Dedifferentiated amniotic fluid mesenchymal stem cell (primary cell): Measurements from ENCODE around the gene NUP133.
"Not testable (repeated sequence)": the region's sequence is repeated elsewhere in the genome, so short reads cannot be mapped to it uniquely, and the experiment has no call there.

ENCODE experiments used
- DNase-seq: peaks from one replicate; pipeline ENCODE4 v3.0.0-alpha.2; 2016; ENCODE audit errors: extremely low spot score

Gene NUP133

DNA sequence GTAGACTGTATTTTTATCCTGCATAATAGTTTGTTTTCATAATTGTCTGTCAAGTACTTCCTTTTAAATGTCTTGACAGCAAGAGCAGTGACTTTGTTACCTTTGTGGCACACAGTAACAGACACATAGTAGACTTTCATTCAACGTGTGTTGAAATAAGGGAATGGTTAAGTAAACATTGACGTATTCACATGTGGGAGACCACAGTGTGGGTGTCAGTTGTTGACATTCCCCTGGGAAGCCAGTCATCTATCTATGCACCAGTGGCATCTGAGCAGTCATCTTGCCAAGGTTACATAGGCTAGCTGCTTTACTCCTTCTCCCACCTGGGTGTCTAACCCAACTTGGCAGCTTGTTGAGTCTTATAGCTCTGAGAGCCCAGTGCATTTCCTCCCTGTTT is 1.4 kb upstream of the NUP133 start:
- DNase-seq: no peak

- DNase-seq: no peak
Observed at GRCh38 chr1:229508823-229509337, 739 bp upstream of the NUP133 start.

GRCh38 chr1:229507502-229507901 is 639 bp downstream of the NUP133 start:
- no peak for DNase-seq

- no peak for DNase-seq
Observed at GRCh38 chr1:229506633-229507032, 1.5 kb downstream of the NUP133 start.

DNA sequence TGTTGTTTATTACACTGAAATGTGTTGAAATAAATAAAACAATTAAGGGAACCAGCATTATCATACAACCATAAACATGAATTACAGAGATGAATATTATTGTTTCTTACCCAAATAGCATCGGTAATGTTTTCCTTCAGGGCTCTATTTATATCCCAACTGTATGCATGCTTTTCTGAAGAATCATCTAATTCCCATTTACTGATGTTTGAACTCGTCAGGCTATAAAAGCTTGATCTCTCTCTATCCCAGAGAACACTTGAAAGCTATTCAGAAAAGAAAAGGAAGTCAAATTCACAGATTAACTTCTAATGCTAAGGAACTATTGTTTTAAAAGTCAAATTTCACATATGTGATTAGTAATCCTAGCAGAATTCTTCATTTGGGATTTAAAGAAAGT is 12.4 kb downstream of the NUP133 start:
- DNase-seq: no peak

DNA sequence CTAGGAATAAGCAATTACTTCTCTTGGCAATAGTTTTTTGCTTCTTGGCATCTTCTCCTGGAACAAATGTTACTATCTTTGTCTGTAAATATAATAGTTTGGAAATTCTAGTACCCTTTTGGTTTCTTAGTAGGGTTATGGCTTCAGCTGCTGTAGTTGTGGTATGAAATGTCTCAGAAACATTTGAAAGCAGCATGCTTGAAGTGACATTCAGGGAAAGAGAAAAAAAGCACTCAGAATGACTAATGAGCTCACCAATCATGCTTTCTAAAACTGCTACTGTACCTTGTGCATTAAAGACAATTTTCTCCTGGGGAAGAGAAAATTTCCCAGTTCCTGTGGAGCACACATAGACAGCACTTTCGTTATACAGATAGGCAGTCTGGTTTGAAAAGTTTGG is 21.0 kb downstream of the NUP133 start:
- DNase-seq: no peak

DNA sequence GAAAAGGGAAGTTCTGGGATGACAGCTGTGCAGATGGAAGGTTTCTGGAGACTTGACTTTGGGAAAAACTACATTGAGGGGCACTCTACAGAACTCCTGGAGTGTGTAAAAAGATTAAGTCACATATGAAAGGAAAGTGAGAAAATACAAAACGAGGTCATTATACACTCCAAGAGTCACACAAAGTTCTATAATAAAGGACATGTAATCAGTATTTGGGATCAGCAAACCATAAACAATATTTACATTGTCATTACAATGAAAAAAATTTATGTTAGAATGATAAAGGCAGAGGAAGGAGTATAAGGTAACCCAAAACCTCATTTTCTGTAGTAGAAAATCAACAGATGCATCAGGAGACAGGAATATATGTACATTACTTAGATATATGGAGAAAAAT is 22.8 kb downstream of the NUP133 start:
- no peak for DNase-seq

- DNase-seq: no peak
Observed at GRCh38 chr1:229482511-229482910, 25.6 kb downstream of the NUP133 start.

- no peak for DNase-seq
Observed at GRCh38 chr1:229480495-229480894, 27.6 kb downstream of the NUP133 start.

DNA sequence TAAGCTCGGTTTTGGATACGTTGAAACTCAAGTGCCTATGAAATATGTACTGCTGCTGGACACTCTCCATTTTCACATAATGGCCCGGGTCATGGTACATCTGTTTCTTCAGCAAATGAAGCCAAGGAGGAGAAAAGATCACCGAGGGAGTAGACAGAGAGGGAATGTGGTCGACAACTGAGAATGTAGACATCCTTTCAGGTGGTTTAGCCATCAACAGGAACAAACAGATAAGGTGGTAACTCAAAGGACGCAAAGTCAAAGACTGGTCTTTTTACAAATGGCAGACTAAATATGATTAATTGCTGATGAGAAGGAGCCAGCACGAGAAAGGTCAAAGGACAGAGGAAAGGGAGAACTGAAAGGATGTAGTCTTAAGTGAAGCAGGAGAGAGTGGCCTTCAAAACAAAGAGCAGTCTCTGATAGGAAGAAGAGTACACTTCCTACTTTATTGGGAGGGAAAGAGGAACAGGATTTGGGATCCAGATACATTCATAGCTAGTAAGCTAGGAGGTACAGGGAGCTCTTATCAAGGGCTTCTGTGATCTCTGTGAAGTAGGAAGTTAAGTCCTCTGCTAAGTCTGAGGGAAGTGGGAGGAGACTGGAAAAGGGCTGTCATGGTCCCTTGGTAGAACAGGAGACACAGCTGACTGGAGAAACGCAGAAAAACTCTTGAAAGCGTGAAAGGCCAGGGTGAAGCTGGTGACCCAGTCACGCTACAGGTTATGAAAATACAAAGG is 28.3 kb downstream of the NUP133 start:
- DNase-seq: no peak

DNA sequence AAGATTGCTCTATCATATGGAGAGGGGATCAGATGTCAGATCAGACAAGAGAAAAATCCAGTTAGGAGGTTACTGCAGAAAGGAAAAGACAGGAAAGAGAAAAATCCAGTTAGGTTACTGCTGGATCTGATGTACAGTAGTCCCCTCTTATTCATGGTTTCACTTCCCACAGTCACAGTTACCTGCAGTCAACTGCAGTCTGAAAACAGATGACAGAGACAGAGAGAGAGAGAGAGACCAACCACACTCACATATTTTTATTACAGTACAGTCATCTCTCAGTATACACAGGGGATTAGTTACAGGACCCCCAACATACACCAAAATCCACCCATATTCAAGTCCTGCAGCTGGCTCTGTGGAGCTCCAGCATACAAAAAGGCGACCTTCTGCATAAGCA is 29.3 kb downstream of the NUP133 start:
- DNase-seq: no peak

GRCh38 chr1:229475859-229476258 is 32.3 kb downstream of the NUP133 start:
- not testable (repeated sequence) for DNase-seq

DNA sequence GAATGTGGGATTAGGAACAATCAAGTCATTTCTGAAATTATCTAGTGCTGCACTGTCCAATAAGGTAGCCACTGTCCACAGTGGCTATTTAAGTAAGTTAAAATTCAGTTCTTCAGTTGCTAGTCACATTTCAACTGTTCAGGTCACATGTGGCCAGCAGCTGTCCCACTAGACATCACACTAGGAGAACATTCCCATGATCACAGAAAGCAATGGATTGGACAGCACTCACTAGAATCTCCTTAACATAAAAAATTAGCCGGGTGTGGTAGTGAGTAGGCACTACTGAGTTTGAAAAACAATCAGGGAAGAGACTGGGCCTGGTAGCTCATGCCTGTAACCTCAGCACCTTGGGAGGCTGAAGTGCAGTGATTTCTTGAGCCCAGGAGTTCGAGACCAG is 33.6 kb downstream of the NUP133 start:
- no peak for DNase-seq

DNA sequence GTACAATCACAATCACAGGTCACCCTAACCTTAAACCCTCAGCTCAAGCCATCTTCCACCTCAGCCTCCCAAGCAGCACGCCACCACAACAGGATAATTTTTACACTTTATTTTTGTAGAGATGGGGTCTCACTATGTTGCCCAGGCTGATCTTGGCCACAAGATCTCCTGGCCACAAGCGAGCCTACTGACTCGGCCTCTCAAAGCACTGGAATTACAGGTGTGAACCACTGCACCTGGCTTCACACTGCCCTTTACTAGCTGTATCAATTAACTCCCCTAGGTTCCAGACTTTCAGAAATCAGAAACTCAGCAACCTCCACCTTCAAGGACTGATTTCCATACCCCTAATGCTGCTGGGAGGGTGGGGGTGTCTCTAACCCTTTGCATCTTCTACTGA is 37.0 kb downstream of the NUP133 start:
- no peak for DNase-seq

GRCh38 chr1:229470406-229471043 is 37.6 kb downstream of the NUP133 start:
- no peak for DNase-seq

GRCh38 chr1:229466887-229467286 is 41.3 kb downstream of the NUP133 start:
- DNase-seq: no peak

DNA sequence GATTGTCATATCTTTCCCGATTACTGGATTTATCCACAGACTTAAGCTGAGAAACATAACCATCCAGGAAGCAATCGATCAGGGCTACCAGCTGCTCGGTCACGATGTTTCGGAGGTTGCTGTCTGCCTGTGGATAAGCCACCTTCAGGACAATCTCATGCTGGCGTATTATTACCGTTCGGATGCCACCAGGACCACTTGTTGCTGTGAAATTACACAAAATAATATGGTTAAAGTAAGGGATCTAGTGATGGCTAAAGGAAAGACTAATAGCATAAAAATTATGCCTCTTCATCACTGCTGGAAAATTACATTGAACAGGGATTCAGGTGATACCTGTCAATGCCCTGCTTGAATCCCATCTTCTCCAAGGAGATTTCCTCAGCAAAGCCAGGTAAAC is 43.5 kb downstream of the NUP133 start:
- no peak for DNase-seq

DNA sequence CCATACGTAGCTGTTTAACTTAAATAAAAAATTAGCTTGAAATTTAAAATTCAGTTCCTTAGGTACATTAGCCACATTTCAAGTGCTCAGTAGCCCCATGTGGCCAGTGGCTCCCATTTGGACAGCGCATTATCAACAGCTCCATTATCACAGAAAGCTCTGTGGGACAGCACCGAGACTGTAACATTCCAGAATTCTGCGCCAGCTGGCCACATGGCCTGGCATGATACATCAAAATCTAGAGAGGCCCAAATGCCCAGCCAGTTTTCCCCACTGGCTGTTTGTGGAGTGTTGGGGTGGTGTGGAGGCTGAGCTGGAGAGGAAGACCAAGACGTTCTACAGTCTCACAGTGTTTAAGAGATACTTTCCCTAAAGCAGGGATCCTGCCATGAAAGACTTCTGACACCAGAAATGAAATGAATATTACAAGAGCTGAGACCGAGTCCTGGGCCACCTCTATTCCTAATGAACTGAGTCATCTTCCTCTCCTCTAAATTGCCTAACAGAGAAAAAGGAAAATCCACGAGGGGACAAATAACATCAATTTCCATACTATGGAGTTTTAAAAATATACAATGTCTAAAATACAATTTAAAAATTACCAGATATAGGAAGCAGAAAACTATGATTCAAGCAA is 47.0 kb downstream of the NUP133 start:
- DNase-seq: no peak

DNA sequence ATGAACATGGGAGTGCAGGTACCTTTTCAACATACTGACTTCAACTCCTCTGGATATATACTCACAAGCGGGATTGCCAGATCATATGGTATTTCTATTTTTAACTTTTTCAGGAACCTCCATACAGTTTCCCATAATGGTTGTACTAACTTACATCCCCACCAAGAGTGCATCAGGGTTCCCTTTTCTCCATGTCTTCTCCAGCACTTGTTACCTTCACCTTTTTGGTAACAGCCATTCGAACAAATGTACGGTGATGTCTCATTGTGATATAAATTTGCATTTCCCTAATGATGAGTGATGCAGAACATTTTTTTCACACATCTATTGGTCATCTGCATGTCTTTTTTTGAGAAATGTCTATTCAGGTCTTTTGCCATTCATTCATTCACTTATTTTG is 48.3 kb downstream of the NUP133 start:
- DNase-seq: no peak

DNA sequence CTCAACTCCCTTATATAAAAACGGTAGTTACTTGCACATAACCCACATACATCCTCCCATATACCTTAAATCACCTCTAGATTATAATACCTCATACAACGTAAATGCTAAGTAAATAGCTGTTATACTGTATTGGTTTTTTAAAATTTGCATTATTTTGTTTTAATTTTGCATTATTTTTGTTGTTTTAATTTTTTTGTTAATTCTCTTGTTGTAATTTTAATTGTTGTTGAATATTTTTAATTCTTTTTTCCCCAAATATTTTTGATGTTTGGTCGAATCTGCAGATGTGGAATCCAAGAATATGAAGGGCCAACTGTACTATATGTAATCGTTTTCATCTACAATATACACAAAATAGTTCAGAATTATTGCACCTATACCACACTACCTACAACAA is 50.7 kb downstream of the NUP133 start:
- no peak for DNase-seq

DNA sequence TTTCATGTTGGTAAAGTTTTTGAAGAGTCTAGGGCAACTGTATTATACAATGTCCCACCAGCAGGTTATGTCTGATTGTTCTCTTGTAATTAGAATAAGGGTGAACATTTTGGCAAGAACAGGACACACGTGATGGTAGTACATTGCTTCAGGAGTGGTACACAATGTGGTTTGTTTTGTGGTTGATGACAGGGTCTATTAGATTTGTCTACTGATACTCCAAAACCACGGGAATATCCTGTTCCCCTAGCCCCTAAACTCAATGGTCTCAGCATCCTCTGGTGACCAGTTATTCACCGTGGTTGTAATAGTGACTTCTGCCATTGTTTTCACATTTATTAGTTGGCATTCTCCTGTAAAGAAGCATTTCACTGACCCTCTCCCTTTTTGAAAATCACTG is 52.1 kb downstream of the NUP133 start:
- DNase-seq: no peak

DNA sequence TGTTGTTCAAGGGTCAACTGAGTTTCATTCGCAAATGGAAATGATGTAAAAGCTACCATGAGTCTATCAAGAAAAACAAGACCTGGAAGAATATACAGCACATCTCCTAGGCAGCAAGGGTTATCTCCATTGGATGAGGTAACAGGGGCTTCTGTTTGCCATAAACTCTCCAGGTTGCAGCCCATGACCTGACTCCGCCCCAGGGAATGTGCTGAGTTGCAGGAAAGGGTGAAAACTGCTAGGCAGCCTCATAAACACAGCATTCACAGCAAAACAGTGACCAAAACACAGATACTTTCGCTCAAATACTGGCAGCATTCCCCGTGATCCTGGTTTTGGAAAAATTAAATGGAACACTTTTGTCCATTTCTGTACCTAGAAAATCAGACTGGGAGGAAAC is 54.1 kb downstream of the NUP133 start:
- DNase-seq: no peak
